Measurements from ENCODE around the gene SIM1. TPM values are rescaled to one million over a fixed set of nuclear protein-coding genes. Genes with fewer than 3 reads are reported as not detected.

SIM1 gene
- total RNA-seq, 1 experiment from 2014 or later: not detected

GRCh38 chr6:100447900-100448748, 16.6 kb downstream of the SIM1 start:
- H2AFZ ChIP-seq (ENCODE audit: low read length): no peak overlapping the region
- BruUV-seq (replicated peaks): no TSS peak
- H3K36me3 ChIP-seq (ENCODE audit: low read depth, low read length): no peaks in the 10 kb centered on the region
- H3K4me3 ChIP-seq (ENCODE audit: low read length): no peak overlapping the region
- H4K20me1 ChIP-seq (ENCODE audit: low read length): no peaks in the 10 kb centered on the region
- no peak for ATAC-seq
- POLR2A ChIA-PET (ENCODE audit: unreplicated experiment): no interaction called here
- no peaks in the 10 kb centered on the region for H3F3A ChIP-seq (ENCODE audit: low read length, unreplicated experiment)
- H3K9me2 ChIP-seq (replicated peaks; ENCODE audit: low read length): no peaks in the 10 kb centered on the region
- no peaks in the 10 kb centered on the region for H3K79me2 ChIP-seq (ENCODE audit: low read length)
- no peak for DNase-seq
- no peaks in the 10 kb centered on the region for H3K27me3 ChIP-seq (ENCODE audit: low read length)
- intact Hi-C loops (cut with micrococcal nuclease): no loop called here
- no peaks in the 10 kb centered on the region for H3K9me3 ChIP-seq (ENCODE audit: low read length)
- no peaks in the 10 kb centered on the region for H3K4me1 ChIP-seq (ENCODE audit: insufficient read depth, low read length)
- no peak overlapping the region for H3K9ac ChIP-seq (ENCODE audit: low read length)
- H3K4me2 ChIP-seq (ENCODE audit: low read length): no peak overlapping the region
- CTCF ChIA-PET: no interaction called here
- H3K27ac ChIP-seq (ENCODE audit: low read length): no peak overlapping the region
- TF ChIP-seq EZH2phosphoT487 (IDR thresholded peaks at IDR 0.05; ENCODE audit: borderline replicate concordance, low read length) (no peak), CTCF (conservative IDR thresholded peaks at IDR 0.05; ENCODE audit: low read depth, low read length) (no peak), EZH2 (IDR thresholded peaks at IDR 0.05; ENCODE audit: low read length, unreplicated experiment) (no peak)

GRCh38 chr6:100447081-100447899, 17.4 kb downstream of the SIM1 start:
- Histone ChIP-seq H3F3A (ENCODE audit: low read length, unreplicated experiment) (no peaks in the 10 kb centered on the region), H3K9me2 (replicated peaks; ENCODE audit: low read length) (no peaks in the 10 kb centered on the region), H3K36me3 (ENCODE audit: low read depth, low read length) (no peaks in the 10 kb centered on the region), H3K27me3 (ENCODE audit: low read length) (no peaks in the 10 kb centered on the region), H3K79me2 (ENCODE audit: low read length) (no peaks in the 10 kb centered on the region), H3K4me3 (ENCODE audit: low read length) (no peak overlapping the region), H3K4me1 (ENCODE audit: insufficient read depth, low read length) (no peaks in the 10 kb centered on the region), H4K20me1 (ENCODE audit: low read length) (no peaks in the 10 kb centered on the region), H3K9me3 (ENCODE audit: low read length) (no peaks in the 10 kb centered on the region), H3K4me2 (ENCODE audit: low read length) (no peak overlapping the region), H3K9ac (ENCODE audit: low read length) (no peak overlapping the region), H3K27ac (ENCODE audit: low read length) (no peak overlapping the region), H2AFZ (ENCODE audit: low read length) (no peak overlapping the region)
- ATAC-seq (no peak), DNase-seq (no peak)
- no peak for TF ChIP-seq EZH2phosphoT487 (IDR thresholded peaks at IDR 0.05; ENCODE audit: borderline replicate concordance, low read length)
- no peak for TF ChIP-seq CTCF (conservative IDR thresholded peaks at IDR 0.05; ENCODE audit: low read depth, low read length)
- no peak for TF ChIP-seq EZH2 (IDR thresholded peaks at IDR 0.05; ENCODE audit: low read length, unreplicated experiment)
- CTCF ChIA-PET: no interaction called here
- BruUV-seq (replicated peaks): no TSS peak
- POLR2A ChIA-PET (ENCODE audit: unreplicated experiment): no interaction called here
- intact Hi-C loops (cut with micrococcal nuclease): no loop called here

All from PC-3 (cell line).